H1 (cell line): ENCODE measurements around the gene VSTM2B. TPM values are rescaled to one million over a fixed set of nuclear protein-coding genes. Genes with fewer than 3 reads are reported as not detected.

Experiments used
- CTCF ChIA-PET: fragments of 300-600 bp; sonication (Branson Sonifier 250); formaldehyde crosslinking; loops from one replicate; lab custom pipeline; 2021; ENCODE audit not compliant: partially characterized antibody; lab: Charles Lee
- POLR2A ChIA-PET: fragments of 300-600 bp; sonication (Branson Sonifier 250); formaldehyde crosslinking; loops from one replicate; lab custom pipeline; 2021; ENCODE audit warnings: inconsistent platforms; ENCODE audit not compliant: partially characterized antibody; lab: Charles Lee
- DNase-seq, 2 experiments: peaks; one replicate each; pipeline versions ENCODE4 v3.0.0 to v3.0.0-alpha.2; 2010 to 2022; ENCODE audit warnings: low spot score in 2 of 2, low read depth in 1 of 2, mixed read lengths in 1 of 2
- FAIRE-seq: peaks from 2 replicates; lab custom pipeline; 2011; peaks lifted over from hg19 to GRCh38; lab: Jason Lieb, UNC
- H2AFZ ChIP-seq: 2 replicates; pipeline ENCODE4 v1.8.1; 2012; ENCODE audit warnings: low read length, inconsistent platforms
- H2AK5ac ChIP-seq: 2 replicates; pipeline ENCODE4 v1.6.1; 2013; ENCODE audit warnings: low read depth, low read length
- H2BK120ac ChIP-seq: replicated peaks from 2 replicates; pipeline ENCODE3; 2013; ENCODE audit warnings: low read depth, low read length, inconsistent platforms
- H2BK12ac ChIP-seq: 2 replicates; pipeline ENCODE4 v1.6.1; 2013; ENCODE audit warnings: low read depth, low read length
- H2BK15ac ChIP-seq: 2 replicates; pipeline ENCODE4 v1.6.1; 2013; ENCODE audit warnings: low read length
- H2BK20ac ChIP-seq: 2 replicates; pipeline ENCODE4 v1.6.1; 2013; ENCODE audit warnings: low read length
- H2BK5ac ChIP-seq: 2 replicates; pipeline ENCODE4 v1.6.1; 2013; ENCODE audit warnings: low read depth, low read length
- H3K14ac ChIP-seq: 2 replicates; pipeline ENCODE4 v1.6.1; 2013; ENCODE audit warnings: inconsistent platforms; ENCODE audit not compliant: insufficient read length
- H3K18ac ChIP-seq: 2 replicates; pipeline ENCODE4 v1.6.1; 2013; ENCODE audit warnings: low read length; ENCODE audit errors: extremely low read depth
- H3K23ac ChIP-seq: 2 replicates; pipeline ENCODE4 v1.6.1; 2013; ENCODE audit warnings: inconsistent platforms; ENCODE audit not compliant: insufficient read length
- H3K23me2 ChIP-seq: 2 replicates; pipeline ENCODE4 v1.6.1; 2013; ENCODE audit warnings: low read depth, low read length
- H3K27ac ChIP-seq: 2 replicates; pipeline ENCODE4 v1.6.1; 2011; ENCODE audit warnings: low read depth, low read length, inconsistent platforms
- H3K27me3 ChIP-seq, 4 experiments: replicated peaks in 1 of 4; 1 replicate in 1 of 4; 2 replicates in 3 of 4; pipeline versions ENCODE4 v1.6.1 to v1.8.1; 2011 to 2013; ENCODE audit warnings: low read length in 3 of 4, mild to moderate bottlenecking in 3 of 4, inconsistent platforms in 2 of 4, mixed read lengths in 2 of 4, moderate library complexity in 1 of 4; ENCODE audit not compliant: control insufficient read depth in 3 of 4, insufficient read depth in 3 of 4; ENCODE audit errors: extremely low read depth in 1 of 4
- H3K36me3 ChIP-seq, 4 experiments: 2 replicates each; pipeline versions ENCODE4 v1.6.1 to v1.8.1; 2011 to 2013; ENCODE audit warnings: mild to moderate bottlenecking in 4 of 4, low read length in 3 of 4, moderate library complexity in 2 of 4, control low read depth in 1 of 4, inconsistent platforms in 1 of 4; ENCODE audit not compliant: insufficient read depth in 4 of 4, control insufficient read depth in 2 of 4
- H3K4ac ChIP-seq: replicated peaks from 2 replicates; pipeline ENCODE3; 2013; ENCODE audit warnings: low read length, low read depth, mixed read lengths, inconsistent platforms; ENCODE audit not compliant: insufficient read length
- H3K4me1 ChIP-seq, 4 experiments: replicated peaks in 1 of 4; 1 replicate in 1 of 4; 2 replicates in 3 of 4; pipeline versions ENCODE4 v1.6.1 to v1.8.1; 2011 to 2013; ENCODE audit warnings: low read length in 3 of 4, inconsistent platforms in 2 of 4, mixed read lengths in 1 of 4; ENCODE audit not compliant: insufficient read depth in 4 of 4, control insufficient read depth in 3 of 4
- H3K4me2 ChIP-seq, 2 experiments: 2 replicates each; pipeline versions ENCODE4 v1.6.1 to v1.8.1; 2011 to 2013; ENCODE audit warnings: low read depth in 2 of 2, low read length in 2 of 2, control low read depth in 1 of 2, inconsistent platforms in 1 of 2, mild to moderate bottlenecking in 1 of 2; ENCODE audit not compliant: insufficient read depth in 1 of 2
- H3K4me3 ChIP-seq, 4 experiments: fragments of 200-600, 300-600 bp in 1 of 4; sonication (generic), shearing (Covaris generic), sonication (Bioruptor Twin) in 1 of 4; 2 replicates each; pipeline versions ENCODE4 v1.5.1 to v1.8.1; 2011 to 2016; ENCODE audit warnings: low read length in 4 of 4, low read depth in 3 of 4, control low read depth in 2 of 4, inconsistent platforms in 2 of 4, mild to moderate bottlenecking in 2 of 4, mixed read lengths in 1 of 4, moderate library complexity in 1 of 4; ENCODE audit not compliant: insufficient read depth in 2 of 4; ENCODE audit errors: extremely low read depth in 1 of 4
- H3K56ac ChIP-seq: replicated peaks from 2 replicates; pipeline ENCODE3; 2013; ENCODE audit warnings: low read depth, mild to moderate bottlenecking, mixed read lengths, low read length, inconsistent platforms; ENCODE audit not compliant: insufficient read length
- H3K79me1 ChIP-seq: 2 replicates; pipeline ENCODE4 v1.6.1; 2013; ENCODE audit warnings: low read depth, low read length, control low read depth
- H3K79me2 ChIP-seq, 2 experiments: 2 replicates each; pipeline versions ENCODE4 v1.6.1 to v1.8.1; 2012 to 2013; ENCODE audit warnings: low read length in 2 of 2, mild to moderate bottlenecking in 2 of 2, inconsistent platforms in 1 of 2; ENCODE audit not compliant: insufficient read depth in 2 of 2, control insufficient read depth in 1 of 2
- H3K9ac ChIP-seq, 4 experiments: replicated peaks in 1 of 4; 1 replicate in 1 of 4; 2 replicates in 3 of 4; pipeline versions ENCODE4 v1.6.1 to v1.8.1; 2011 to 2013; ENCODE audit warnings: low read depth in 3 of 4, low read length in 3 of 4, control low read depth in 2 of 4, mild to moderate bottlenecking in 2 of 4, moderate library complexity in 2 of 4, inconsistent platforms in 1 of 4; ENCODE audit errors: extremely low read depth in 1 of 4
- H3K9me3 ChIP-seq, 2 experiments: 2 replicates each; pipeline versions ENCODE4 v1.6.1 to v1.8.1; 2012 to 2013; ENCODE audit warnings: mild to moderate bottlenecking in 2 of 2, moderate library complexity in 2 of 2, control low read depth in 1 of 2, inconsistent platforms in 1 of 2, low read depth in 1 of 2, low read length in 1 of 2, mixed read lengths in 1 of 2; ENCODE audit not compliant: insufficient read depth in 2 of 2
- H4K20me1 ChIP-seq, 2 experiments: replicated peaks in 1 of 2; 2 replicates each; pipeline versions ENCODE3 to v1.8.1; 2011 to 2013; ENCODE audit warnings: inconsistent platforms in 2 of 2, low read length in 2 of 2, mild to moderate bottlenecking in 1 of 2; ENCODE audit not compliant: insufficient read depth in 2 of 2, control insufficient read depth in 1 of 2
- H4K5ac ChIP-seq: 2 replicates; pipeline ENCODE4 v1.6.1; 2013; ENCODE audit warnings: low read length, low read depth, mixed read lengths, inconsistent platforms; ENCODE audit not compliant: insufficient read length
- H4K8ac ChIP-seq: 2 replicates; pipeline ENCODE4 v1.8.0; 2013; ENCODE audit warnings: mild to moderate bottlenecking, moderate library complexity, low read length, inconsistent platforms; ENCODE audit not compliant: insufficient read depth; ENCODE audit errors: extremely low read depth
- H4K91ac ChIP-seq: replicated peaks from 2 replicates; pipeline ENCODE3; 2013; ENCODE audit warnings: low read length, mixed read lengths, inconsistent platforms; ENCODE audit not compliant: insufficient read length
- ATF3 ChIP-seq: IDR thresholded peaks from 2 replicates; pipeline ENCODE4 v1.6.1; 2011; ENCODE audit warnings: low read depth, mild to moderate bottlenecking, low read length; ENCODE audit not compliant: insufficient read depth
- CBX5 ChIP-seq: fragments of 300-800, 300-1000 bp; sonication (generic); IDR thresholded peaks from 2 replicates; pipeline ENCODE4 v1.7.1; 2016; ENCODE audit warnings: antibody characterized with exemption, low read length, low read depth
- CBX8 ChIP-seq: fragments of 300-800, 300-1000 bp; sonication (generic); IDR thresholded peaks from 2 replicates; pipeline ENCODE4 v1.7.1; 2016; ENCODE audit warnings: low read depth, low read length, borderline replicate concordance
- EZH2 ChIP-seq: fragments of 200-600 bp; sonication (generic); IDR thresholded peaks from 2 replicates; pipeline ENCODE4 v1.7.1; 2012; ENCODE audit warnings: low read depth, mild to moderate bottlenecking, moderate library complexity, low read length, inconsistent platforms; ENCODE audit not compliant: severe bottlenecking
- HDAC2 ChIP-seq, 2 experiments: fragments of 300-600 bp in 1 of 2; sonication (generic) in 1 of 2; IDR thresholded peaks; 2 replicates each; pipeline ENCODE4 v1.6.1; 2011 to 2012; ENCODE audit warnings: low read depth in 2 of 2, low read length in 2 of 2, mild to moderate bottlenecking in 2 of 2, moderate library complexity in 2 of 2, borderline replicate concordance in 1 of 2, inconsistent platforms in 1 of 2
- HDAC6 ChIP-seq: IDR thresholded peaks from one replicate; pipeline ENCODE4 v1.7.1; 2012; ENCODE audit warnings: low read depth, mild to moderate bottlenecking, inconsistent platforms, low read length, moderate library complexity
- RBBP5 ChIP-seq: IDR thresholded peaks from 2 replicates; pipeline ENCODE4 v1.7.1; 2012; ENCODE audit warnings: low read depth, mild to moderate bottlenecking, inconsistent platforms, low read length, moderate library complexity, borderline replicate concordance
- SUZ12 ChIP-seq: fragments of 200-600 bp; sonication (generic); IDR thresholded peaks from 2 replicates; pipeline ENCODE4 v1.6.1; 2012; ENCODE audit warnings: mild to moderate bottlenecking, inconsistent platforms, low read length, moderate library complexity, mixed read lengths
- WGBS, 2 experiments: shearing (Covaris generic) in 1 of 2; methylation state at CpG; one replicate each; pipeline versions ENCODE4 v1.1.6 to v1.1.7; 2013 to 2015; ENCODE audit warnings: low lambda C conversion rate in 2 of 2, mixed read lengths in 2 of 2, inconsistent platforms in 1 of 2, low coverage in 1 of 2, missing lambda C conversion rate in 1 of 2; ENCODE audit not compliant: insufficient replicate concordance in 2 of 2, insufficient coverage in 1 of 2, insufficient read length in 1 of 2; ENCODE audit errors: extremely low coverage in 1 of 2, missing lambda C conversion rate in 1 of 2; 5-methylcytosine and 5-hydroxymethylcytosine counted together
- polyA plus RNA-seq, 7 experiments: library from polyadenylated mRNA; depleted of rRNA in 3 of 7; stranded (reverse) in 5 of 7; unstranded in 2 of 7; fragments of >200 nt in 5 of 7; fragments of 200-250 nt in 2 of 7; gene quantifications; 1 replicate in 5 of 7; 2 replicates in 1 of 7; 4 replicates in 1 of 7; pipeline versions ENCODE4 v1.2.1 to v1.2.3, GENCODE V29; 2011 to 2013; ENCODE audit warnings: missing spikeins in 2 of 7, mixed read lengths in 2 of 7
- total RNA-seq: library from RNA; stranded (reverse); fragmentation: NEBNext Ultra II Directional; extraction: Animal tissue kit (Norgen Biotek cat#: 25700); gene quantifications from 2 replicates; pipeline ENCODE4 v1.2.1, GENCODE V29; 2021

Gene VSTM2B
- total and polyA plus RNA-seq, 2 of the 8 experiments (the other 6 are each of a cell fraction or from before 2014, with no cell fraction given): 0.82 to 1.5 TPM

DNA sequence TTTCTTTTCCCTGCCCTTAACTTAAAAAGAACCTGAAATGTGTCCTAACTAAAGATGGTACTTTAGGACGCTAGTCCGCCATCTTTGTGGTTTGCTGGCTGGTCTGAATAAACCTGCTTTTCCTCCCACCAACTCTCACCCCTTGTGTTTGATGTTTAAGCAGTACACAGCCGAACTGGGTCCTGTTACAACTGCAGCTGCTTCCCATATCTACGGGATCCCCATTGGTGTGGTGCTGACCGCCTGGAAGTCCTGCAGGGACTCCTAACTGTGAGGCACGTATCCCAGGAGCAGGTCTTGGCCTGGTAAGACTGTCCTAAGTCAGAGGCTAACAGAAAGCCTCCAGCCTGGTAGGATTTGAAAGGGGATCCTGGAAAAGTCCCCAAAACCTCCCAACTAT, 40.9 kb upstream of the VSTM2B start:
- Histone ChIP-seq H3K4me3 (no peak overlapping the region), H4K8ac (no peak overlapping the region), H3K79me2 (no peaks in the 10 kb centered on the region), H2AFZ (no peak overlapping the region), H2BK20ac (no peak overlapping the region), H2BK15ac (peak overlapping the region; percentile 72), H3K36me3 (no peaks in the 10 kb centered on the region), H3K79me1 (no peaks in the 10 kb centered on the region), H3K9ac (no peak overlapping the region), H3K23ac (no peak overlapping the region), H3K18ac (no peak overlapping the region), H4K20me1 (no peaks in the 10 kb centered on the region), H3K27me3 (no peaks in the 10 kb centered on the region), H3K14ac (no peak overlapping the region), H3K4ac (no peak overlapping the region), H3K4me1 (peaks cover 0 to 3% (median 0%) of the 10 kb centered on the region in 4 experiments; a peak in 3 of 7 replicates), H3K23me2 (no peaks in the 10 kb centered on the region), H4K91ac (no peak overlapping the region), H4K5ac (no peak overlapping the region), H2BK120ac (no peak overlapping the region), H2BK12ac (no peak overlapping the region), H2AK5ac (no peak overlapping the region), H3K56ac (no peak overlapping the region), H2BK5ac (no peak overlapping the region), H3K9me3 (peaks cover 0 to 8% of the 10 kb centered on the region in 2 experiments; a peak in 2 of 4 replicates), H3K27ac (no peak overlapping the region), H3K4me2 (no peak overlapping the region)
- DNase-seq: peak in 1 of 2 experiments; percentile 38
- POLR2A ChIA-PET: interaction anchor here (0.6 kb wide), 1 partner anchor 429 kb away, joined by 3 read pairs; no protein-coding TSS in a partner anchor
- no peak for FAIRE-seq
- 83% methylated on average over 6 of the region's 6 CpGs; no CpG with 5 or more reads in 1 of the 2 experiments for WGBS, 2 experiments
- CTCF ChIA-PET: interaction anchor here (0.8 to 2.5 kb wide), 6 partner anchors 9 to 112 kb away, joined by 3 to 9 read pairs (median 4); no protein-coding TSS in a partner anchor
- TF ChIP-seq HDAC2 (IDR thresholded peaks at IDR 0.05; ENCODE audit: borderline replicate concordance in 1 of 2, low read depth in 2 of 2, low read length in 2 of 2): no peak
- no peak for TF ChIP-seq CBX5
- TF ChIP-seq HDAC6: no peak
- TF ChIP-seq EZH2: no peak
- no peak for TF ChIP-seq ATF3
- TF ChIP-seq RBBP5: no peak
- no peak for TF ChIP-seq SUZ12
- no peak for TF ChIP-seq CBX8
